ENCODE results near the gene PHETA2. TPM values are rescaled to one million over a fixed set of nuclear protein-coding genes. Genes with fewer than 3 reads are reported as not detected.
"Not testable (repeated sequence)": the region's sequence is repeated elsewhere in the genome, so short reads cannot be mapped to it uniquely, and the experiment has no call there.

The PHETA2 gene
- total and polyA plus RNA-seq, 2 of the 13 experiments (the other 11 are each of a cell fraction or from before 2014, with no cell fraction given), result 0.07 TPM; not detected in 1

DNA sequence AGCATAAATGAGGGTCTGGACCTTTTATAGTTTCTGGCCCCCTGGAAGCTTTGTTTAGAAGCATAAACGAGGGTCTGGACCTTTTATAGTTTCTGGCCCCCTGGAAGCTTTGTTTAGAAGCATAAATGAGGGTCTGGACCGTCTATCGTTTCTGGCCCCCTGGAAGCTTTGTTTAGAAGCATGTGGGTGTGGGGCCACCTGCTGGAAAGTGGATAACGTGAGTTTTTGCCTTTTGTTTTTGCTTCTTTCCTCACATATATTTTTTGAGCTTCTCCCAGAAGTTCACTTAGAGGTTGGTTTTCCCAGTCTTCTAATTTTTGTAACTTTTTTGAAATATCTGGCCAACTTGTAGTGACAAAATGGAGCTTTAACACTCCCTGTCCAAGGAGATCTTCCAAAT, 38.7 kb downstream of the PHETA2 start:
- peak overlapping the region; percentile 39 for H3K4me2 ChIP-seq (ENCODE audit: low read depth, low read length)
- not testable (repeated sequence) for H3K36me3 ChIP-seq (replicated peaks in 1 of 2; ENCODE audit: control insufficient read depth in 1 of 2, insufficient read depth in 2 of 2, low read length in 2 of 2); FAIRE-seq; H3K4me3 ChIP-seq (replicated peaks in 1 of 3; ENCODE audit: insufficient read depth in 1 of 3, low read depth in 2 of 3, low read length in 3 of 3); ATAC-seq; H3K27ac ChIP-seq (ENCODE audit: extremely low read length, insufficient read depth, low read length); H3K9ac ChIP-seq (ENCODE audit: insufficient read depth, low read depth, low read length); H4K20me1 ChIP-seq (ENCODE audit: insufficient read depth, low read length); H3K79me2 ChIP-seq (ENCODE audit: insufficient read depth, low read length); H2AFZ ChIP-seq (ENCODE audit: low read length); BruUV-seq (replicated peaks); H3K9me3 ChIP-seq (ENCODE audit: low read length); H3K27me3 ChIP-seq (ENCODE audit: control insufficient read depth in 1 of 2, insufficient read depth in 2 of 2, low read length in 2 of 2); H3K4me1 ChIP-seq (ENCODE audit: insufficient read depth, low read length)
- WGBS (ENCODE audit: low lambda C conversion rate), result 0% methylated on average over 4 of the region's 4 CpGs
- intact Hi-C loops (cut with micrococcal nuclease; ENCODE audit: unreplicated experiment) (loop anchor here (1.0 to 10.0 kb wide), 3 partner anchors 21 to 418 kb away; partner anchors contain the start of genes MEI1 and SMIM45), in situ Hi-C loops (cut with HindIII; ENCODE audit: extremely low pct_ligation_motif_present, low pct_unique_long_range_greater_than_20kb) (loop anchor here (5.0 kb wide), 1 partner anchor 145 kb away; the partner anchor contains the start of gene SEPTIN3)
- 0 out of 2 replicates have a peak, but pooled peaks have one; percentile 19 for TF ChIP-seq ZBTB7B (CRISPR knock-in tag; IDR thresholded peaks at IDR 0.05)
- TF ChIP-seq, protein P1, sequence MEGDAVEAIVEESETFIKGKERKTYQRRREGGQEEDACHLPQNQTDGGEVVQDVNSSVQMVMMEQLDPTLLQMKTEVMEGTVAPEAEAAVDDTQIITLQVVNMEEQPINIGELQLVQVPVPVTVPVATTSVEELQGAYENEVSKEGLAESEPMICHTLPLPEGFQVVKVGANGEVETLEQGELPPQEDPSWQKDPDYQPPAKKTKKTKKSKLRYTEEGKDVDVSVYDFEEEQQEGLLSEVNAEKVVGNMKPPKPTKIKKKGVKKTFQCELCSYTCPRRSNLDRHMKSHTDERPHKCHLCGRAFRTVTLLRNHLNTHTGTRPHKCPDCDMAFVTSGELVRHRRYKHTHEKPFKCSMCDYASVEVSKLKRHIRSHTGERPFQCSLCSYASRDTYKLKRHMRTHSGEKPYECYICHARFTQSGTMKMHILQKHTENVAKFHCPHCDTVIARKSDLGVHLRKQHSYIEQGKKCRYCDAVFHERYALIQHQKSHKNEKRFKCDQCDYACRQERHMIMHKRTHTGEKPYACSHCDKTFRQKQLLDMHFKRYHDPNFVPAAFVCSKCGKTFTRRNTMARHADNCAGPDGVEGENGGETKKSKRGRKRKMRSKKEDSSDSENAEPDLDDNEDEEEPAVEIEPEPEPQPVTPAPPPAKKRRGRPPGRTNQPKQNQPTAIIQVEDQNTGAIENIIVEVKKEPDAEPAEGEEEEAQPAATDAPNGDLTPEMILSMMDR (CRISPR knock-in tag; IDR thresholded peaks at IDR 0.05), result peak; percentile 66
- TF ChIP-seq RAD21 (CRISPR knock-in tag; IDR thresholded peaks at IDR 0.05), result peak; percentile 42; the same call in 1 of the 2 replicates
- peak; percentile 65; the same call in 1 of the 2 replicates for TF ChIP-seq SMC3 (IDR thresholded peaks at IDR 0.05; ENCODE audit: low read length)
- TF ChIP-seq STAG1 (CRISPR knock-in tag; IDR thresholded peaks at IDR 0.05), result peak; percentile 73
- CTCF ChIA-PET (ENCODE audit: low intra/inter-chr PET ratio, low total read pairs), result interaction anchor here (1.4 to 3.9 kb wide), 2 partner anchors 22 to 146 kb away, joined by 13 to 35 read pairs; partner anchors contain the start of gene NDUFA6
- POLR2A ChIA-PET, result interaction anchor here (1.7 kb wide), 1 partner anchor 22 kb away, joined by 10 read pairs; the partner anchor contains the start of gene NDUFA6
- peak; percentile 39 for DNase-seq (ENCODE audit: low spot score)

DNA sequence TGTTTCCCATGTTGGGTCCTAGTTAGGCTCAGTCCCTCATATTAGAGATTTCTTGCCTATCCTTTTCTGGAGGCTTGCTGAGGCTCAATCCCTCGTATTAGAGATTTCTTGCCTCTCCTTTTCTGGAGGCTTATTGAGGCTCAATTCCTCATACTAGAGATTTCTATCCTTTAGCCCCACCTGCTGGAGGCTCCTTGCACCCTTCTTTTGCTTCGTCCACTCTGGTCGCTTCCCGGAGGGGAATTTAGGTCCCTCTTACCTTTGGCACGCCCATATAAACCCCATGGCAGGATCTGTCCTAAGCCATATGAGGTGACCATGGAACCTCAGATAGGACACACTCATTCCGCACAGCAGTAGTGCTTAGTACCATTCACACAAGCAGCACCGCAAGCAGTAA, 40.7 kb downstream of the PHETA2 start:
- Histone ChIP-seq H3K27ac (ENCODE audit: extremely low read length, insufficient read depth, low read length) (no peak overlapping the region), H3K27me3 (ENCODE audit: control insufficient read depth in 1 of 2, insufficient read depth in 2 of 2, low read length in 2 of 2) (no peaks in the 10 kb centered on the region), H3K4me1 (ENCODE audit: insufficient read depth, low read length) (peaks cover 10% of the 10 kb centered on the region), H3K79me2 (ENCODE audit: insufficient read depth, low read length) (no peaks in the 10 kb centered on the region), H3K9ac (ENCODE audit: insufficient read depth, low read depth, low read length) (no peak overlapping the region), H3K4me2 (ENCODE audit: low read depth, low read length) (no peak overlapping the region), H3K9me3 (ENCODE audit: low read length) (peaks cover 10% of the 10 kb centered on the region; the same call in 1 of the 2 replicates), H4K20me1 (ENCODE audit: insufficient read depth, low read length) (no peaks in the 10 kb centered on the region), H3K4me3 (replicated peaks in 1 of 3; ENCODE audit: insufficient read depth in 1 of 3, low read depth in 2 of 3, low read length in 3 of 3) (no peak overlapping the region), H2AFZ (ENCODE audit: low read length) (no peak overlapping the region), H3K36me3 (replicated peaks in 1 of 2; ENCODE audit: control insufficient read depth in 1 of 2, insufficient read depth in 2 of 2, low read length in 2 of 2) (no peaks in the 10 kb centered on the region)
- peak; percentile 54 for DNase-seq (ENCODE audit: low spot score)
- in situ Hi-C loops (cut with HindIII; ENCODE audit: extremely low pct_ligation_motif_present, low pct_unique_long_range_greater_than_20kb), result loop anchor here (5.0 kb wide), 1 partner anchor 147 kb away; the partner anchor contains the start of gene SEPTIN3
- ATAC-seq, result peak; percentile 70
- ChIA-PET CTCF (ENCODE audit: low intra/inter-chr PET ratio, low total read pairs) (interaction anchor here (0.8 to 3.9 kb wide), 6 partner anchors 20 to 323 kb away, joined by 3 to 35 read pairs (median 8); partner anchors contain the start of gene NDUFA6), POLR2A (no interaction called here)
- BruUV-seq (replicated peaks), result no TSS peak
- 45% methylated on average over 7 of the region's 7 CpGs for WGBS (ENCODE audit: low lambda C conversion rate)
- intact Hi-C loops (cut with micrococcal nuclease; ENCODE audit: unreplicated experiment), result loop anchor here (1.0 to 10.0 kb wide), 3 partner anchors 148 to 420 kb away; partner anchors contain the start of genes MEI1 and SMIM45
- FAIRE-seq, result no peak
- TF ChIP-seq, protein P2, sequence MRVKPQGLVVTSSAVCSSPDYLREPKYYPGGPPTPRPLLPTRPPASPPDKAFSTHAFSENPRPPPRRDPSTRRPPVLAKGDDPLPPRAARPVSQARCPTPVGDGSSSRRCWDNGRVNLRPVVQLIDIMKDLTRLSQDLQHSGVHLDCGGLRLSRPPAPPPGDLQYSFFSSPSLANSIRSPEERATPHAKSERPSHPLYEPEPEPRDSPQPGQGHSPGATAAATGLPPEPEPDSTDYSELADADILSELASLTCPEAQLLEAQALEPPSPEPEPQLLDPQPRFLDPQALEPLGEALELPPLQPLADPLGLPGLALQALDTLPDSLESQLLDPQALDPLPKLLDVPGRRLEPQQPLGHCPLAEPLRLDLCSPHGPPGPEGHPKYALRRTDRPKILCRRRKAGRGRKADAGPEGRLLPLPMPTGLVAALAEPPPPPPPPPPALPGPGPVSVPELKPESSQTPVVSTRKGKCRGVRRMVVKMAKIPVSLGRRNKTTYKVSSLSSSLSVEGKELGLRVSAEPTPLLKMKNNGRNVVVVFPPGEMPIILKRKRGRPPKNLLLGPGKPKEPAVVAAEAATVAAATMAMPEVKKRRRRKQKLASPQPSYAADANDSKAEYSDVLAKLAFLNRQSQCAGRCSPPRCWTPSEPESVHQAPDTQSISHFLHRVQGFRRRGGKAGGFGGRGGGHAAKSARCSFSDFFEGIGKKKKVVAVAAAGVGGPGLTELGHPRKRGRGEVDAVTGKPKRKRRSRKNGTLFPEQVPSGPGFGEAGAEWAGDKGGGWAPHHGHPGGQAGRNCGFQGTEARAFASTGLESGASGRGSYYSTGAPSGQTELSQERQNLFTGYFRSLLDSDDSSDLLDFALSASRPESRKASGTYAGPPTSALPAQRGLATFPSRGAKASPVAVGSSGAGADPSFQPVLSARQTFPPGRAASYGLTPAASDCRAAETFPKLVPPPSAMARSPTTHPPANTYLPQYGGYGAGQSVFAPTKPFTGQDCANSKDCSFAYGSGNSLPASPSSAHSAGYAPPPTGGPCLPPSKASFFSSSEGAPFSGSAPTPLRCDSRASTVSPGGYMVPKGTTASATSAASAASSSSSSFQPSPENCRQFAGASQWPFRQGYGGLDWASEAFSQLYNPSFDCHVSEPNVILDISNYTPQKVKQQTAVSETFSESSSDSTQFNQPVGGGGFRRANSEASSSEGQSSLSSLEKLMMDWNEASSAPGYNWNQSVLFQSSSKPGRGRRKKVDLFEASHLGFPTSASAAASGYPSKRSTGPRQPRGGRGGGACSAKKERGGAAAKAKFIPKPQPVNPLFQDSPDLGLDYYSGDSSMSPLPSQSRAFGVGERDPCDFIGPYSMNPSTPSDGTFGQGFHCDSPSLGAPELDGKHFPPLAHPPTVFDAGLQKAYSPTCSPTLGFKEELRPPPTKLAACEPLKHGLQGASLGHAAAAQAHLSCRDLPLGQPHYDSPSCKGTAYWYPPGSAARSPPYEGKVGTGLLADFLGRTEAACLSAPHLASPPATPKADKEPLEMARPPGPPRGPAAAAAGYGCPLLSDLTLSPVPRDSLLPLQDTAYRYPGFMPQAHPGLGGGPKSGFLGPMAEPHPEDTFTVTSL (CRISPR knock-in tag; IDR thresholded peaks at IDR 0.05; ENCODE audit: borderline replicate concordance), result no peak
- TF ChIP-seq KDM4B (CRISPR knock-in tag; IDR thresholded peaks at IDR 0.05), result no peak
- no peak for TF ChIP-seq ETV6 (CRISPR knock-in tag; conservative IDR thresholded peaks at IDR 0.05)
- no peak for TF ChIP-seq MIXL1 (CRISPR knock-in tag; IDR thresholded peaks at IDR 0.05)
- TF ChIP-seq HDAC1 (CRISPR knock-in tag; IDR thresholded peaks at IDR 0.05), result no peak
